SKM-1 treated with dmso at 0.1 percent for 144 hours (cell line): Measurements from ENCODE around the gene SKP1.
"Not testable (repeated sequence)": the region's sequence is repeated elsewhere in the genome, so short reads cannot be mapped to it uniquely, and the experiment has no call there.

Experiments used
- DNase-seq: peaks from one replicate; lab custom pipeline; 2025; ENCODE audit not compliant: unreplicated experiment; lab: John Stamatoyannopoulos, UW

The SKP1 gene

DNA sequence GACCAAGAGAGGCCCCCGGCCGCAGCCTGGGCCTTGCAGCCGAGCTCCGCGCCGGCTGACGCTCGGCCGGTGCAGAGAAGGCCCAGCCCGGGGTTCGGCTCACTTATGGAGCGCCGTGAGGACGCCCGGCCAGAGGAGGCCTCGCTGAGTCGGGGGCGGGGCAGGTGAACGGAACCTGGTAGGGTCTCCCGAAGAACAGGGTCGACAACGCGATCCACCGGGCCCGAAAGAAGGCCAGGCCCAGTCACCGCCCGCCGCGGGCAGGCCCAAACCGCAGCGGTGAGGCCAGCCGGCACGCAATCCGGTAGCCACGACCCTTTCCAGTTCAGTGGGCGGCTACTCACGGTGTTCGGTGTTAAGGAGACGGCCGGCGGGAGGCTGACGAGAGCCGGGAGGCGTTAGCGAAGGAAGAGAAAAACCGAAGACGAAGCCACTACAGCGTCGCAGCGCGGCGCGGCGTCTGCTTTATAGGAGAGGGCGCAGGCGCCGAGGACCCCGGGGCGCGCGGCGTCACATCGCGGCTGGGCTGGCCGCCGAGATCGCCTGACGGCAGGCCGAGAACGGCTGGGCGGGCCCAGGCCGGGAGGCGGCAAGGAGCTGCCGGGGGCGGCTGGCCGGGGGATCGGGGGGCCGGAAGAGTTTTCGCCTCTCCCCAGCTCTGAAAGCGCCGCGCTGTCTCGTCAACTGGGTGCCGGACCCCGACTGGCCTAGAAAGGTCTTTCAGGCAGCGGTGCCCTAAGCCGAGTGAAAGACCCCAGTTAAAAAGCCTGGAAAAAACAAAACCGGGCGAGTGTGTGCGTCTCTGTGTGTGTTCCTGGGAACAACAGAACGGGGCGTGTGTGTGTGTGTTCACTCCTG, at the start of gene SKP1:
TSS of gene SKP1 (minus strand) at position 440 of the 858 bp plus-strand sequence. CDS start 2,928 bp downstream, outside the sequence.
- DNase-seq, result peak; percentile 81

- DNase-seq, result peak; percentile 96
Observed at GRCh38 chr5:134225780-134226440, 49.2 kb upstream of the SKP1 start, which contains the start of gene PPP2CA. Gene PPP2CA (minus strand): TSS chr5:134226073. CDS start chr5:134225861, 212 bp downstream.

DNA sequence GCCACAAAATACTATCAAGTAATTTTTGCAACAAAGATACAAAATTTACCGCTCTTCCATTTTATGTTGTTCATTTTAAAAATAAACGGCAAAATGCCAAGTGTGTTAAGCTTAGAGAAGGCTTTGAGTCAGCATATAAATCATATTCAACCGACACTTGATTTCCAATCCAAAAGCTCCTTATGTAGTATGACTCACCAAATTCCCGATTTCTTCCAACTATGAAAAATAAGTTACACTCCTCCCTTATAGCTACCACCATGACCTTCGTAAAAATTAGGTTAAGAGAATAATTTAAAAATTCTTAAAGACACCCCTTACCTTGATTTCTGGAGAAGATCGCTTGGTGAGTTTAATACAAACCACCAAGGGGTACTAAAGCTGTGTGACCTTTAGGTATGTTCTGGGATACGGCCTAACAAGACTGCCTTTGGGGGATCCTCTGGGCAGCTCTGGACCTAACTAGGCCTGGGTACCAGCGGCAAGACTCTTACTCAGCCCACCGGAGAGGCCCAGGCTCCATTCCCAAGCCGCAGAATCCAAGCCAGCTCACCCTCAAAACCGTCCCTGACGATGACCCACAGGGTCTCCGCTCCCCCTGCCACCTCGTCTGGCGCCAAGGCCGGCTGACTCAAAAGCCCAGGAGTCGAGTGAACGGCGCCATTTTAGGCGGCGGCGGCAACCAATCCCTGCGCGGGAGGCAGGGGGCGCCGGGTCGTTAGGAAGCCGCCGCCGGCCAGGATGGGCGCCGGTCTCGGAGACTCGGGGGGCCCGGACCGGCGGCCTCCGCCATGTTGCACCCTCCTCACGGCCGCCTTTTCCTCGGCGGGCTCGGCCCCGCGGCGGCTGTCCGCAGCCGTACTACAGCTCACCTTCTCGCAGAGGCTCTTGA, 48.4 kb upstream of the SKP1 start:
- no peak for DNase-seq

- DNase-seq, result no peak
Observed at GRCh38 chr5:134223406-134224248, 46.9 kb upstream of the SKP1 start.

- DNase-seq, result not testable (repeated sequence)
Observed at GRCh38 chr5:134221690-134222089, 44.9 kb upstream of the SKP1 start.

- no peak for DNase-seq
Observed at GRCh38 chr5:134215757-134216156, 39.0 kb upstream of the SKP1 start.

GRCh38 chr5:134211263-134212031, 34.7 kb upstream of the SKP1 start:
- not testable (repeated sequence) for DNase-seq

GRCh38 chr5:134209477-134210245, 32.9 kb upstream of the SKP1 start:
- no peak for DNase-seq

DNA sequence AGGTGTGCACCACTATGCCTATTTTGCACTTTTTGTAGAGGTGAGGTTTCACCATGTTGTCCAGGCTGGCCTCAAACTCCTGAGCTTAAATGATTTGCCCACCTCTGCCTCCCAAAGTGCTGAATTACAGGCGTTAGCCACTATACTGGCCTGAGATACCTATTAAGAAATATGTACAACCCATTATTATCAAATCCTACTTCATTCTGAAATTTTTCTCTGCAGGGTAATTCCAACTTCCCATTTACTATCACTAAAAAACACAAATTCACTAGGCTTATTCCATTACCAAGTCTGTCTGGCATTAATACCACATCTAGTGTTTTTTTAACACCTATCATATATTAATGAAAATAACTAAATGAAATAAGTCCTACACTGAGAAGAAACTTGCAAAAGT, 30.9 kb upstream of the SKP1 start:
- no peak for DNase-seq

DNA sequence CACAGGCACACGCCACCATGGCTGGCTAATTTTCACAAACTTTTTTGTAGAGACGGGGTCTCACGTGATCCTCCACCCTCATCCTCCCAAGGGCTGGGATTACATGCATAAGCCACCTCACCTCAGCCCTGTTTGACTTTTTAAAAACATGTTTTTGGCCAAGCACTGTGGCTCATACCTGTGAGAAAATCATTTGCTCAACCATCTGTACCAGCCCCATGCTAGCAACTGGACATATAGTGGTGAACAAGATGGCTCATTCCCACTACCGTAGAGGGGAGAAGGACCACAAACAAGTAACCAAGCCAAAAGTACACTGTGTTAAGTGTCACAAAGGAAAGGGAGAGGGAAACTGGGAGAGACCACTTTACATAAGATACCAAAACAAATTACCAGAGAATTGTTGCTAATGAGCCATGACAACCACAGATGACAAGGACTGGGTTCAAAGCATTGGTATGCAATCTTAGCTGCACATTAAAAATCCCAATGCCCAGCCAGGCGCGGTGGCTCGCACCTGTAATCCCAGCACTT, 29.9 kb upstream of the SKP1 start:
- DNase-seq, result no peak

DNA sequence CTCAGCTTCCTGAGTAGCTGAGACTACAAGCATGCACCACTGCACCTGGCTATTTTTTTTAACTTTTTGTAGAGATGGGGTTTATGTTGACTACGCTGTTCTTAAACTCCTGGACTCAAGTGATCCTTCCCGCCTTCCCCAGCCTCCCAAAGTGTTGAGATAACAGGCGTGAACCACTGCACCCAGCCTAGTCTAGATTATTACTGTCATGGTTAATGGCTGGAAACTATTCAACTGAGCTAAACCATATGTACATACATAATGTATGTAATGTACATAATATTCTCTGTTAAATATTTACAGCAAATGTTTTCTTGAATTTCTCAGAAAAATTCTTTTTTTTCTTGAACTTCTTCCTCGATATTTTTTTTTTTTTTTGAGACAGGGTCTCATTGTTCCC, 27.8 kb upstream of the SKP1 start:
- no peak for DNase-seq

- no peak for DNase-seq
Observed at GRCh38 chr5:134203630-134204029, 26.9 kb upstream of the SKP1 start.

- DNase-seq, result no peak
Observed at GRCh38 chr5:134195666-134196065, 18.9 kb upstream of the SKP1 start.

DNA sequence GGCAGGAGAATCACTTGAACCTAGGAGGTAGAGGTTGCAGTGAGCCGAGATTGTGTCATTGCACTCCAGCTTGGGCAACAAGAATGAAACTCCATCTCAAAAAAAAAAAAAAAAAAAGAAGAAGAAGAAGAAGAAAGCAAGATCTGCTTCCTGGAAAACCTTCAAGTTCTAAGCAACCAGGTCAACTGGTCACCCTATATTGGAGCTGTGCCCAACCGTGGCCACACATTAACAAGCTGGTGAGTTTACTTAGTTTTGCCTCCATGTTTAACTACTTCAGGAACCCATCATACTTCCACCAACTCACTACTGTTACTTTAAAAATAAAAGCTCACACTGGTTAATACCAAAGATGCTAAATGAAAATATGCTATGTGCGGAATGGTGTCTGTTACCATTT, 12.3 kb upstream of the SKP1 start:
- DNase-seq, result no peak

- no peak for DNase-seq
Observed at GRCh38 chr5:134188092-134188491, 11.3 kb upstream of the SKP1 start.

DNA sequence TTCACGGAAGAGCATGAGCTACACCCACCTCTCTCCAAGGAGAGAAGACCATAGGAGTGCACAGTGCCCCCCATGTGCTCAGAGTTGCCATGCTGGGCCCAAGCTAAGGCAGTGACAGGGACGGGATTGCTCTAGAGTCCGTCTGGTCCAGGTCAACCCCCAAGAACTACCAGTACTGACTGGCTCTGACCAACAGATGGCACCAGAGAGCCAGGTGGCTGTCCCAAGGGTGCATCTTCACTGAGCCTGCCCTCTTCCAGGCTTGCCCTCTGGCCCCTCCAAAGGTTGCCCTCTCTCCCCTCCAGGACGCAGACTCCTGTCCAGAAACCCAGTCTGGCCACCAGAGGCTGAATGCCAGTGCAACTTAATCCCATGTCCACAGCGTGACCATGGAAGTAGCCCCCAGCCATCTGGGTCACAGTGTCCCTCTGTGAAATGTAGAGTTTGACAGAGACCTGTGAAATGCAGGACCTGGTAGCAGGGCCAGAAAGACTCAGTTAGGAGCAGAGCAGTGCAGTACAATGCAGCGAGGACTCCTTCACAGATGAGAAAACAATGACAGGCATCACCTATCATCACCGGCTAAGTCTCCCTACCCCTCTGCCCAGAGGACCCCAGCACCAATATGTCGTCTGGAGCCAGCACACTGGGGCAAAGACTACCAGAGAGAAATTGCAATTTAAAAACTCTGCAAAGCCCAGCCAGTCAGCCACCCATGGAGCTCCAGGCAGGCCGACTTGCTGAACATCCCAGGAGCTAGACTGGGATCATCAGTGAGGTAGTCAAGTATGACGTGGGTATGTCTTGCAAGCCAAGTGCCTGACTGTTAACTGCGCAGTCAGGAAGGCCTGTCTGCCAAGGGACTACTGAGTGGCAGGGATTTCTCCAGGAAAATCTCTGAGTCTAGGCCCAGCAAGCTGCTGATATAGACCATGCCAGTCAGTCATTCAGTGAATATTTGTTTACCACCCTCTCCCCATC, 7.7 kb upstream of the SKP1 start:
- peak; percentile 53 for DNase-seq

GRCh38 chr5:134183481-134183880, 6.7 kb upstream of the SKP1 start:
- no peak for DNase-seq

DNA sequence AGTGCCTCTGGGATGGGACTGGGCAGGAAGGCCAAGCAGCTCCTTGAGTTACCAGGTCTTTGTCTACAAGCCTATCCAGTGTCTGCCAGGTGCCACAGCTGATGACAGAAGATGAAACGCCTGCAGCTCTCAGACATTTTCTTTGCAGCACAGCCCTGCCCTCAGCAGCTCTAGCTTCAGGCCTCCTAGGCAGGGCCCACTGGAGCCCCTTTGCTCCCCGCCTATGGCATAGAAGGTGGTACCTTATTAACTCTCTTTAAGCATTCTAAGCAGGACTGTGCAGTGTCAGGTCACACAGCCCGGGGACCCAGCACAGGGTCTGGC, 1.3 kb upstream of the SKP1 start:
- no peak for DNase-seq
